Right atrium auricular region (tissue), 2 donors: Measurements from ENCODE around the gene COL15A1. TPM values are rescaled to one million over a fixed set of nuclear protein-coding genes. Genes with fewer than 3 reads are reported as not detected.

Experiments
- DNase-seq: peaks from one replicate; pipeline ENCODE4 v3.0.0-alpha.2; 2019; ENCODE audit warnings: low spot score
- H3K27ac ChIP-seq, 2 donors: fragments of 200-600 bp; sonication (generic); 1 replicate in 1 of 2; 2 replicates in 1 of 2; pipeline ENCODE4 v1.5.1; 2016 to 2019
- H3K27me3 ChIP-seq, 2 donors: fragments of 200-600 bp; sonication (generic); one replicate each; pipeline versions ENCODE4 v1.5.1 to v1.6.0; 2017 to 2019
- H3K36me3 ChIP-seq: fragments of 200-600 bp; sonication (generic); one replicate; pipeline ENCODE4 v1.5.1; 2016
- H3K4me1 ChIP-seq, 2 donors: fragments of 200-600 bp; sonication (generic); one replicate each; pipeline versions ENCODE4 v1.5.1 to v1.6.0; 2017 to 2019
- H3K4me3 ChIP-seq, 2 donors: fragments of 200-600 bp; sonication (generic); 1 replicate in 1 of 2; 2 replicates in 1 of 2; pipeline ENCODE4 v1.5.1; 2017 to 2019; ENCODE audit warnings: mild to moderate bottlenecking in 1 of 2, moderate library complexity in 1 of 2
- H3K9me3 ChIP-seq, 2 donors: fragments of 200-600 bp; sonication (generic); one replicate each; pipeline ENCODE4 v1.5.1; 2019
- total RNA-seq, 2 donors: library from RNA; depleted of rRNA; stranded (reverse); fragments of >200 nt; gene quantifications; one replicate each; pipeline ENCODE4 v1.1.0, GENCODE V29; 2016
- TF ChIP-seq, protein P1 (sequence below), 2 donors: fragments of 200-600 bp; sonication (generic); IDR thresholded peaks; one replicate each; pipeline ENCODE4 v1.5.1; 2019; ENCODE audit warnings: antibody characterized with exemption in 2 of 2

COL15A1 gene
- total RNA-seq, 2 donors from 2014 or later, result 22.4 to 38.2 TPM

- DNase-seq, result no peak
- Histone ChIP-seq H3K4me1 (peaks cover 0 to 79% of the 10 kb centered on the region in 2 donors), H3K4me3 (no peak overlapping the region), H3K36me3 (no peaks in the 10 kb centered on the region), H3K9me3 (no peaks in the 10 kb centered on the region), H3K27me3 (no peaks in the 10 kb centered on the region), H3K27ac (peak overlapping the region in 1 of 2 donors; percentile 51)
- TF ChIP-seq, protein P1, sequence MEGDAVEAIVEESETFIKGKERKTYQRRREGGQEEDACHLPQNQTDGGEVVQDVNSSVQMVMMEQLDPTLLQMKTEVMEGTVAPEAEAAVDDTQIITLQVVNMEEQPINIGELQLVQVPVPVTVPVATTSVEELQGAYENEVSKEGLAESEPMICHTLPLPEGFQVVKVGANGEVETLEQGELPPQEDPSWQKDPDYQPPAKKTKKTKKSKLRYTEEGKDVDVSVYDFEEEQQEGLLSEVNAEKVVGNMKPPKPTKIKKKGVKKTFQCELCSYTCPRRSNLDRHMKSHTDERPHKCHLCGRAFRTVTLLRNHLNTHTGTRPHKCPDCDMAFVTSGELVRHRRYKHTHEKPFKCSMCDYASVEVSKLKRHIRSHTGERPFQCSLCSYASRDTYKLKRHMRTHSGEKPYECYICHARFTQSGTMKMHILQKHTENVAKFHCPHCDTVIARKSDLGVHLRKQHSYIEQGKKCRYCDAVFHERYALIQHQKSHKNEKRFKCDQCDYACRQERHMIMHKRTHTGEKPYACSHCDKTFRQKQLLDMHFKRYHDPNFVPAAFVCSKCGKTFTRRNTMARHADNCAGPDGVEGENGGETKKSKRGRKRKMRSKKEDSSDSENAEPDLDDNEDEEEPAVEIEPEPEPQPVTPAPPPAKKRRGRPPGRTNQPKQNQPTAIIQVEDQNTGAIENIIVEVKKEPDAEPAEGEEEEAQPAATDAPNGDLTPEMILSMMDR (IDR thresholded peaks at IDR 0.05), result no peak
Measured at GRCh38 chr9:98968601-98969337, 25.1 kb downstream of the COL15A1 start.

DNA sequence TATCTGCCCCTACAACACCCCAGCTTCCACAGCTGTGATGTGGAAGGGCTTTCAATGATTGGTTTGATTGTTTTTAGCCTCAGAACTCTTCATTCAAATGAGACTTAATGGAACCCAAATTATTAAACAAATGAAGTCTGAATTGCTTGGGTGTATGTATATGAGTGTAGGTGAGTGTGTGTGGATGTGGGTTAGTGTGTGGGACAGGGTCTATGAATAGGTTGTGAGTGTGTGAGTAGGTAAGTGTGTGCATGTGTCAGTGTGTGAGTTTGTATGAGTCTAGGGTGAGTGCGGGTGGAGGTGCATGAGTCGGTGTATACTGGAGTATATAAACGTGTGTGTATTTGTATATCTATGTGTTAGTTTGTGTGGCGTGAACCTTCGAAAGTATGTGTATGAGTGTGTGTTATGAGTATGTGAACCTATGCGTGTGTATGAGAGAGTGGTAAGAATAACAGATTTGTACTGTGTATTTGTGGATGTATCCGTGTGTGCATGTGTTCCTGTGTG, 26.9 kb downstream of the COL15A1 start:
- H3K27me3 ChIP-seq, result no peaks in the 10 kb centered on the region
- no peak overlapping the region for H3K4me3 ChIP-seq
- H3K36me3 ChIP-seq, result no peaks in the 10 kb centered on the region
- H3K27ac ChIP-seq, result peak overlapping the region; percentile 73 to 76
- no peaks in the 10 kb centered on the region for H3K9me3 ChIP-seq
- TF ChIP-seq, protein P1 (IDR thresholded peaks at IDR 0.05), result no peak
- peaks cover 0 to 78% of the 10 kb centered on the region in 2 donors for H3K4me1 ChIP-seq
- DNase-seq, result no peak

DNA sequence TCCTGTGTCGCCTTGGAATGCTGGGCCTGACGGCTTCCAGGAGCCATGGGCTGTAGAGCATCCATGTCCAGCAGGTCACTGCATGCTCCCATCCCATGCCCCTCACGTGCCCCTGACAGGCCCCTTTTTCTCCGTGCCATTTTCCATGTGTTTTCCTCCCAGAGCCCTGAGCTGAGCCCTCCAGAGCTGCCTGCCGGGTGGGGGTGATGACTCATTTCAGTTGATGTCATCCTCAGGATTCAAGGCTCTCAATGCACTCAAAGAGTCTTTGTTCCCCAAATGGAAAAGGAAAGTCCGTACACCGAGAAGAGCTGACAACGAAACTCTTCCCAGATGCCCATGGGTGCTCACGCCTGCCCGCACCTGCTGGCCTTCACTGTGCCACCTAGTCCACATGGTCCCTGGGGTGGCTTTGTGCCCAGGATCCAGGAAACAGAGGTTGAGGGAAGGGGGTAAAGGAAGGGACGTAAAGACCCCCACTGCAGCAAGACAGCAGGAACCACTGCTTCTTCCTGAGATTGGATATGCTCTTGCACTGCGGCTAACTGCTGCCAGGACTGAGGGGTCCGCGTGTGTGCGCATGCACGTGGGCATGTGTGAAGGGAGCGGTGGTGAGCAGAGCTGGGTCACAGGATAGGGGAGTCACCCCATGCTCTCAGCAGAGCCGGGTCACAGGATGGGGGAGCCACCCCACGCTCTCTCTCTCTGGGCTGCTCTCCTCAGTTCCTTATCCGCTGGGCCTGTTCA, 27.6 kb downstream of the COL15A1 start:
- Histone ChIP-seq H3K36me3 (no peaks in the 10 kb centered on the region), H3K27ac (peak overlapping the region; percentile 73 to 76), H3K9me3 (no peaks in the 10 kb centered on the region), H3K27me3 (no peaks in the 10 kb centered on the region), H3K4me3 (no peak overlapping the region), H3K4me1 (peaks cover 0 to 77% of the 10 kb centered on the region in 2 donors)
- no peak for DNase-seq
- TF ChIP-seq, protein P1 (IDR thresholded peaks at IDR 0.05), result no peak

GRCh38 chr9:98971915-98972223, 28.2 kb downstream of the COL15A1 start:
- H3K27ac ChIP-seq, result peak overlapping the region; percentile 73 to 76
- TF ChIP-seq, protein P1 (IDR thresholded peaks at IDR 0.05), result no peak
- H3K4me3 ChIP-seq, result no peak overlapping the region
- DNase-seq, result no peak
- H3K9me3 ChIP-seq, result no peaks in the 10 kb centered on the region
- peaks cover 0 to 82% of the 10 kb centered on the region in 2 donors for H3K4me1 ChIP-seq
- no peaks in the 10 kb centered on the region for H3K27me3 ChIP-seq
- no peaks in the 10 kb centered on the region for H3K36me3 ChIP-seq

DNA sequence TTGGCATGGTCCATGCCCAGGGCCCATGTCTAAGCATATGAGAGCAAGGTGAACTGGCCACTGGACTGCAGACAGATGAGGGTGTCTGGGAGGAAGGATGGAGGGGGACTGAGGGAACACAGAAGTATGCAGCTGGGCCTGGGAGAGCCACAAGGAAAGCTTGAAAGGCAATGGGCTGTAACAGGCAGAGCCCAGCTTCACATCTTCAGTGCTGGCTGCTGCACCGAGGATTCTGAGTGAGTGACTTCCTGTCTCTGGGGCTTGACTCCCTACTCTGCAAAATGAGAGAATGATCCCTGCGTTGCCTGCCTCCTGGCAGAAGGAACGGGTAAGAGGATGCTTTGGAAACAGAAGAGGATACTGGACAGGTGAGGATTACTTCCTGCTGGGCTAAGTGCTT, 29.0 kb downstream of the COL15A1 start:
- Histone ChIP-seq H3K27ac (peak overlapping the region; percentile 73 to 76), H3K4me3 (no peak overlapping the region), H3K36me3 (no peaks in the 10 kb centered on the region), H3K27me3 (no peaks in the 10 kb centered on the region), H3K4me1 (peaks cover 0 to 82% of the 10 kb centered on the region in 2 donors), H3K9me3 (no peaks in the 10 kb centered on the region)
- TF ChIP-seq, protein P1 (IDR thresholded peaks at IDR 0.05), result no peak
- DNase-seq, result no peak
